ENCODE measurements around the gene JADE2. TPM values are rescaled to one million over a fixed set of nuclear protein-coding genes. Genes with fewer than 3 reads are reported as not detected.
"Not testable (repeated sequence)": the region's sequence is repeated elsewhere in the genome, so short reads cannot be mapped to it uniquely, and the experiment has no call there.

JADE2 gene
- total RNA-seq, 1 donor from 2014 or later = 13.5 TPM

- no peak for DNase-seq (ENCODE audit: low read depth)
- Histone ChIP-seq H3K36me3 (ENCODE audit: control insufficient read depth, insufficient read depth, low read length) (peaks cover 3% of the 10 kb centered on the region), H3K4me3 (ENCODE audit: low read depth, low read length) (no peak overlapping the region), H3K27me3 (ENCODE audit: control insufficient read depth, insufficient read depth, low read length) (no peaks in the 10 kb centered on the region)
- TF ChIP-seq CTCF (IDR thresholded peaks at IDR 0.05; ENCODE audit: insufficient read depth, low read length, poor library complexity, severe bottlenecking) = no peak
Observed at GRCh38 chr5:134555223-134555889, 29.9 kb downstream of the JADE2 start.

- Histone ChIP-seq H3K4me3 (ENCODE audit: low read depth, low read length) (no peak overlapping the region), H3K36me3 (ENCODE audit: control insufficient read depth, insufficient read depth, low read length) (peaks cover 3% of the 10 kb centered on the region), H3K27me3 (ENCODE audit: control insufficient read depth, insufficient read depth, low read length) (no peaks in the 10 kb centered on the region)
- peak; percentile 6 for TF ChIP-seq CTCF (IDR thresholded peaks at IDR 0.05; ENCODE audit: insufficient read depth, low read length, poor library complexity, severe bottlenecking)
- no peak for DNase-seq (ENCODE audit: low read depth)
Observed at GRCh38 chr5:134555890-134556311, 30.4 kb downstream of the JADE2 start.

- H3K36me3 ChIP-seq (ENCODE audit: control insufficient read depth, insufficient read depth, low read length); H3K4me3 ChIP-seq (ENCODE audit: low read depth, low read length); DNase-seq (ENCODE audit: low read depth); H3K27me3 ChIP-seq (ENCODE audit: control insufficient read depth, insufficient read depth, low read length): not testable (repeated sequence)
Observed at GRCh38 chr5:134556588-134556987, 31.1 kb downstream of the JADE2 start.

GRCh38 chr5:134556994-134557393 lies 31.5 kb downstream of the JADE2 start:
- Histone ChIP-seq H3K4me3 (ENCODE audit: low read depth, low read length) (no peak overlapping the region), H3K36me3 (ENCODE audit: control insufficient read depth, insufficient read depth, low read length) (peaks cover 5% of the 10 kb centered on the region), H3K27me3 (ENCODE audit: control insufficient read depth, insufficient read depth, low read length) (no peaks in the 10 kb centered on the region)
- DNase-seq (ENCODE audit: low read depth) = no peak
- TF ChIP-seq CTCF (IDR thresholded peaks at IDR 0.05; ENCODE audit: insufficient read depth, low read length, poor library complexity, severe bottlenecking) = no peak

GRCh38 chr5:134559672-134560071 lies 34.2 kb downstream of the JADE2 start:
- Histone ChIP-seq H3K27me3 (ENCODE audit: control insufficient read depth, insufficient read depth, low read length) (no peaks in the 10 kb centered on the region), H3K36me3 (ENCODE audit: control insufficient read depth, insufficient read depth, low read length) (peaks cover 6% of the 10 kb centered on the region), H3K4me3 (ENCODE audit: low read depth, low read length) (no peak overlapping the region)
- DNase-seq (ENCODE audit: low read depth) = no peak
- no peak for TF ChIP-seq CTCF (IDR thresholded peaks at IDR 0.05; ENCODE audit: insufficient read depth, low read length, poor library complexity, severe bottlenecking)

GRCh38 chr5:134560698-134561097 lies 35.2 kb downstream of the JADE2 start:
- no peak overlapping the region for H3K4me3 ChIP-seq (ENCODE audit: low read depth, low read length)
- H3K27me3 ChIP-seq (ENCODE audit: control insufficient read depth, insufficient read depth, low read length) = no peaks in the 10 kb centered on the region
- no peak for DNase-seq (ENCODE audit: low read depth)
- TF ChIP-seq CTCF (IDR thresholded peaks at IDR 0.05; ENCODE audit: insufficient read depth, low read length, poor library complexity, severe bottlenecking) = no peak
- peaks cover 6% of the 10 kb centered on the region for H3K36me3 ChIP-seq (ENCODE audit: control insufficient read depth, insufficient read depth, low read length)

Data from kidney epithelial cell (primary cell).